Fibroblast of skin of right biceps (primary cell): ENCODE data around the gene SLC9A8.
"Not testable (repeated sequence)": the region's sequence is repeated elsewhere in the genome, so short reads cannot be mapped to it uniquely, and the experiment has no call there.

Source experiments
- DNase-seq: peaks from one replicate; pipeline ENCODE4 v3.0.0-alpha.2; 2013

The SLC9A8 gene

GRCh38 chr20:49786668-49787370 is 25.8 kb upstream of the SLC9A8 start:
- no peak for DNase-seq

- no peak for DNase-seq
Measured at GRCh38 chr20:49787371-49788357, 25.0 kb upstream of the SLC9A8 start.

GRCh38 chr20:49790077-49790798 is 22.4 kb upstream of the SLC9A8 start:
- DNase-seq, result peak; percentile 79

GRCh38 chr20:49791165-49791564 is 21.5 kb upstream of the SLC9A8 start:
- DNase-seq, result no peak

- DNase-seq, result no peak
Measured at GRCh38 chr20:49792006-49792405, 20.6 kb upstream of the SLC9A8 start.

- DNase-seq, result no peak
Measured at GRCh38 chr20:49792611-49793010, 20.0 kb upstream of the SLC9A8 start.

GRCh38 chr20:49794336-49795134 is 18.1 kb upstream of the SLC9A8 start:
- DNase-seq, result no peak

GRCh38 chr20:49795135-49795424 is 17.5 kb upstream of the SLC9A8 start:
- DNase-seq, result no peak

GRCh38 chr20:49796600-49797343 is 15.9 kb upstream of the SLC9A8 start:
- no peak for DNase-seq

GRCh38 chr20:49797344-49797615 is 15.3 kb upstream of the SLC9A8 start:
- DNase-seq, result no peak

GRCh38 chr20:49798718-49799117 is 13.9 kb upstream of the SLC9A8 start:
- no peak for DNase-seq

- DNase-seq, result no peak
Measured at GRCh38 chr20:49799698-49800097, 12.9 kb upstream of the SLC9A8 start.

GRCh38 chr20:49803418-49803817 is 9.2 kb upstream of the SLC9A8 start:
- DNase-seq, result no peak

GRCh38 chr20:49804364-49804763 is 8.3 kb upstream of the SLC9A8 start:
- no peak for DNase-seq

GRCh38 chr20:49805224-49805876 is 7.3 kb upstream of the SLC9A8 start:
- not testable (repeated sequence) for DNase-seq

GRCh38 chr20:49808753-49809152 is 3.9 kb upstream of the SLC9A8 start:
- DNase-seq, result no peak

- DNase-seq, result no peak
Measured at GRCh38 chr20:49809803-49810359, 2.7 kb upstream of the SLC9A8 start.

GRCh38 chr20:49810491-49811190 is 2.0 kb upstream of the SLC9A8 start:
- no peak for DNase-seq

- peak; percentile 67 for DNase-seq
Measured at GRCh38 chr20:49811825-49812506, 662 bp upstream of the SLC9A8 start.
